ENCODE measurements around the gene ZNF718.

DNA sequence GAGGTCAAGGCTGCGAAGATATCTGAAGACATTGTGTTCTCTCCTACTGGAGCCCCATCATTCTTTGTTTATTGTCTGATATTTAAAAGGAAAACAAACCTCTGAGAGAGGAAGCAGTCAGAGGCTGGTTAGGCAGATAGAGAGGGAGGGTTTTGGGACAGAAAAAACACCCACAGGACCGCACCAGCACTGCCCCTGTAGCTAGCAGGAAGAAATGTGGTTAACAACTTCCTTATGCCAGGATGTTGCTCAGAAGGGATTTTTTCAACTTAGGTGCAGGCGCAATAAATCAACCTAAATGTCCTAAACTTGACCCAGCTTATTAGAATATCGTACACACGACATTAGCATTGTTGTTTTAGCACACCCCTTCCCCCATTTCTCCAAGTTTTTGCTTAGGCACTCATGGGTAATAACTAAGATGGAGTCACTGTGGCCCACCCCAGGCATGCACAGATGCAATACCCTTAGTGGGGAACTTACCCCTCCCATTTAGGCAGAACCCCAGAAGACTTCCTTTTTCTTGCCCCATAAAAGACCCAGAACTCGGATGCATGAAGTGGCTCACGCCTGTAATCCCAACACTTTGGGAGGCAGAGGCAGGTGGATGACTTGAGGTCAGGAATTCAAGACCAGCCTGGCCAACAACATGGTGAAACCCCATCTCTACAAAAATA, 2.8 kb upstream of the ZNF718 start:
- TF ChIP-seq, protein P1, sequence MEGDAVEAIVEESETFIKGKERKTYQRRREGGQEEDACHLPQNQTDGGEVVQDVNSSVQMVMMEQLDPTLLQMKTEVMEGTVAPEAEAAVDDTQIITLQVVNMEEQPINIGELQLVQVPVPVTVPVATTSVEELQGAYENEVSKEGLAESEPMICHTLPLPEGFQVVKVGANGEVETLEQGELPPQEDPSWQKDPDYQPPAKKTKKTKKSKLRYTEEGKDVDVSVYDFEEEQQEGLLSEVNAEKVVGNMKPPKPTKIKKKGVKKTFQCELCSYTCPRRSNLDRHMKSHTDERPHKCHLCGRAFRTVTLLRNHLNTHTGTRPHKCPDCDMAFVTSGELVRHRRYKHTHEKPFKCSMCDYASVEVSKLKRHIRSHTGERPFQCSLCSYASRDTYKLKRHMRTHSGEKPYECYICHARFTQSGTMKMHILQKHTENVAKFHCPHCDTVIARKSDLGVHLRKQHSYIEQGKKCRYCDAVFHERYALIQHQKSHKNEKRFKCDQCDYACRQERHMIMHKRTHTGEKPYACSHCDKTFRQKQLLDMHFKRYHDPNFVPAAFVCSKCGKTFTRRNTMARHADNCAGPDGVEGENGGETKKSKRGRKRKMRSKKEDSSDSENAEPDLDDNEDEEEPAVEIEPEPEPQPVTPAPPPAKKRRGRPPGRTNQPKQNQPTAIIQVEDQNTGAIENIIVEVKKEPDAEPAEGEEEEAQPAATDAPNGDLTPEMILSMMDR (IDR thresholded peaks at IDR 0.05; ENCODE audit: borderline replicate concordance, extremely low read depth, low read length, poor library complexity, severe bottlenecking) = peak; percentile 21
- no peak for TF ChIP-seq EZH2 (IDR thresholded peaks at IDR 0.05; ENCODE audit: borderline replicate concordance, low read depth, low read length, severe bottlenecking)

Data from DND-41 (cell line).